ENCODE measurements around the gene CLDN6. TPM values are rescaled to one million over a fixed set of nuclear protein-coding genes. Genes with fewer than 3 reads are reported as not detected.

Gene CLDN6
- total RNA-seq, 1 donor from 2014 or later = 0.32 TPM

DNA sequence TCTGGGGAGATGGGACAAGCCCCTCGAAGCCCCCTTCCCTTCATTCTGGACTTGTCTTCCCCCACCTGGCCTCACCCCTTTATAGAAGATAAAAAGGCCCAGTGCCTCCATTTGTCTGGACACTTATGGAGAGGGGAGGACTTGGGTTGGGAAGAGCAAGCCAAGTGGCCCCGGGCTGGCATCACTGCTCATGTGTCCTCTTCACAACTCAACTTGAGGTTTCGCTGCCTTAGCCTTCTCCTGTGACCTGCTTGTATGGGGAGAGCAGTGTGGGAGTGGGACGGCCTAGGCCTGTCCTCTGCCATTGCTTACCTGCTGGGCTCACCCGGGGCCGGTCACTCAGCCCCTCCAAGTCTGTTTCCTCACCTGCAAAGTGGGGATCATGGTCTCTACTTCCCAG, 47.4 kb downstream of the CLDN6 start:
- Mint-ChIP-seq H3K27ac (ENCODE audit: unreplicated experiment) (no peak overlapping the region), H3K9me3 (ENCODE audit: unreplicated experiment) (no peaks in the 10 kb centered on the region), H3K4me1 (ENCODE audit: unreplicated experiment) (peaks cover 16% of the 10 kb centered on the region), H3K4me3 (ENCODE audit: unreplicated experiment) (peak overlapping the region; percentile 66), H3K36me3 (ENCODE audit: unreplicated experiment) (no peaks in the 10 kb centered on the region), H3K27me3 (ENCODE audit: unreplicated experiment) (no peaks in the 10 kb centered on the region)
- DNase-seq (ENCODE audit: extremely low spot score, unreplicated experiment) = no peak
- TF ChIP-seq, protein P1, sequence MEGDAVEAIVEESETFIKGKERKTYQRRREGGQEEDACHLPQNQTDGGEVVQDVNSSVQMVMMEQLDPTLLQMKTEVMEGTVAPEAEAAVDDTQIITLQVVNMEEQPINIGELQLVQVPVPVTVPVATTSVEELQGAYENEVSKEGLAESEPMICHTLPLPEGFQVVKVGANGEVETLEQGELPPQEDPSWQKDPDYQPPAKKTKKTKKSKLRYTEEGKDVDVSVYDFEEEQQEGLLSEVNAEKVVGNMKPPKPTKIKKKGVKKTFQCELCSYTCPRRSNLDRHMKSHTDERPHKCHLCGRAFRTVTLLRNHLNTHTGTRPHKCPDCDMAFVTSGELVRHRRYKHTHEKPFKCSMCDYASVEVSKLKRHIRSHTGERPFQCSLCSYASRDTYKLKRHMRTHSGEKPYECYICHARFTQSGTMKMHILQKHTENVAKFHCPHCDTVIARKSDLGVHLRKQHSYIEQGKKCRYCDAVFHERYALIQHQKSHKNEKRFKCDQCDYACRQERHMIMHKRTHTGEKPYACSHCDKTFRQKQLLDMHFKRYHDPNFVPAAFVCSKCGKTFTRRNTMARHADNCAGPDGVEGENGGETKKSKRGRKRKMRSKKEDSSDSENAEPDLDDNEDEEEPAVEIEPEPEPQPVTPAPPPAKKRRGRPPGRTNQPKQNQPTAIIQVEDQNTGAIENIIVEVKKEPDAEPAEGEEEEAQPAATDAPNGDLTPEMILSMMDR (IDR thresholded peaks at IDR 0.05) = no peak

DNA sequence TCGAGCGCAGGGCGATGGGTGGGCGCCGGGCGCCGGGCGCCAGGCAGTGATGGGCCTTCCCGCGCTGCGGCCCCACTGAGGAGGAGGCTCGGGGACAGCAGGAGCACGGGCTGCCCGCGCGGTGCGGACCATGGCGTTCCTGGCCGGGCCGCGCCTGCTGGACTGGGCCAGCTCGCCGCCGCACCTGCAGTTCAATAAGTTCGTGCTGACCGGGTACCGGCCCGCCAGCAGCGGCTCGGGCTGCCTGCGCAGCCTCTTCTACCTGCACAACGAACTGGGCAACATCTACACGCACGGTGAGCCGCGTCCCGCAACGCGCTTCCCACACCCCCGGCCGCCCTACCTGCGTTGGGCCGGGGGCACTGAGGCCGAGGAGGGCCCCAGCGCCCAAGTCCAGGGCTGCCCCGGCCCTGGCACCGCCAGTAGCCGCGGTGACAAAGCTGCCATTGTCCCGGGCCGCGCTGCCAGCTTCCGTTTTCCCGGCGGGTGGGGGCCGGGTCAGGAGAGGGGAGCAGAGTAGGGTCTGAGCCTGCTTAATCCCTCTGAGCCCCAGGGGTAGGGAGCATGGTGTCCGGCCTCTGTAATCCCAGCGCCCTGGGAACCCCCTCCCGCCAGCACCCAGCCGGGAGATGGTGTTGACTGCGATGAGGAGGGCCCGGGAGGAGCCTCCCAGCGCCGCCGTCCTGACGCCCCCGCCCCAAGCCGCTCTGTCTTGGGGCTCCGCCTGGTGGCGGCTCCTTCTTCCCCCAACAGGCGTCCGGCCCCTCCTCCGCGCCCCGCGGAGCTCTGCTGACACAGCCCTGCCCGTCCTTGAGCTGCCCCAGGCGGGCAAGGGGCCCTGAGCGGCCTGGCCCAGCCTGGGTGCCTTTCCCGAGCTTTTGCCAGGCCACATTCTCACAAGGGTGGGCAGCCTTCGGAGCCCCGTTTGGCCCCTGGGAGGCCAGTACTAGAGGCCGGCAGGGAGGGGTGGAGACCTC, 48.1 kb downstream of the CLDN6 start:
- peak overlapping the region; percentile 66 for H3K4me3 Mint-ChIP-seq (ENCODE audit: unreplicated experiment)
- H3K4me1 Mint-ChIP-seq (ENCODE audit: unreplicated experiment) = peaks cover 16% of the 10 kb centered on the region
- no peaks in the 10 kb centered on the region for H3K27me3 Mint-ChIP-seq (ENCODE audit: unreplicated experiment)
- no peaks in the 10 kb centered on the region for H3K9me3 Mint-ChIP-seq (ENCODE audit: unreplicated experiment)
- no peak for DNase-seq (ENCODE audit: extremely low spot score, unreplicated experiment)
- no peak overlapping the region for H3K27ac Mint-ChIP-seq (ENCODE audit: unreplicated experiment)
- TF ChIP-seq, protein P1 (IDR thresholded peaks at IDR 0.05) = peak; percentile 62
- no peaks in the 10 kb centered on the region for H3K36me3 Mint-ChIP-seq (ENCODE audit: unreplicated experiment)

DNA sequence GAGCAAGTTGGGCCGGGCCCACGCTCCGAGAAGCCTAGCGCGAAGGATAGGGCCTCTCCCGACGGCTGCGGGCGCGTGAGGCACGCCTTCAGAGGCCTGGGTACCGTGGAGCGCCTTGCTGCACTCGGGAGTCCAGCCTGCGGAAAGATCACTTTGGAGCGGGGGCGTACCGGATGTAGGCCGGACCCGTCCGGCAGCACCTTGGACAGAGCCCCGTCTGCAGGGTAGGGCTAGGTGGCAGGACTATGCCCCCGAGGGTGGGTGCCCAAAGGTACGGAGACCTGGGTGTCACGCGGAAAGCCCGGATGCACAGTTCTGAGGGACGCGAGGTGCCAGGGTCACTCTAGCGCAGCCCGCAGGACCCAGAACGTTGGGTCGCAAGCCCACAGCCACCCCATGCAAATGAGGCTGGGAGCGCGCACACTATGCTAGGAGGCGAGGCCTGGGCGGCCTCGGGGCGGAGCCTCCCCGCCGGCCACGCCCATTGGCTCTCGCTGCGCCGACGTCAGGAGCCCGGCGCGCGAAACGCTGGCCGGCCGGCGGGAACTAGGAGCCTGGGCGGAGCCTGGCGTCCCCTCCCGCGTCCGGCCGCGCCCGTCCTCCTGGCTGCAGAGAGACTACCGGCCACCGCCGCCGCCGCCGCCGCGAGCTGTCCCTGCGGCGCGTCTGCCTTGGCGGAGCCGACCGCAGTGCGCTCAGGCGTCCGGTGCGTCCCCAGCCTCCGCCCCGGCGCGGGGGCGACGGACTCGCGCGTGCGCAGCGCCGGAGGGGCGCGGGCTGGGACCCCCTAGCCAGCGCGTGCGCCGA, 49.0 kb downstream of the CLDN6 start, which contains the start of gene PAQR4:
PAQR4 (plus strand) TSS at position 611 of the 807 bp plus-strand sequence. CDS start 327 bp downstream, outside the sequence.
- peak; percentile 95 for DNase-seq (ENCODE audit: extremely low spot score, unreplicated experiment)
- TF ChIP-seq, protein P1 (IDR thresholded peaks at IDR 0.05) = no peak
- Mint-ChIP-seq H3K4me1 (ENCODE audit: unreplicated experiment) (peaks cover 19% of the 10 kb centered on the region), H3K27me3 (ENCODE audit: unreplicated experiment) (peaks cover 2% of the 10 kb centered on the region), H3K36me3 (ENCODE audit: unreplicated experiment) (no peaks in the 10 kb centered on the region), H3K4me3 (ENCODE audit: unreplicated experiment) (peak within 1 kb of the TSS; percentile 68), H3K9me3 (ENCODE audit: unreplicated experiment) (no peaks in the 10 kb centered on the region), H3K27ac (ENCODE audit: unreplicated experiment) (no peak within 1 kb of the TSS)

DNA sequence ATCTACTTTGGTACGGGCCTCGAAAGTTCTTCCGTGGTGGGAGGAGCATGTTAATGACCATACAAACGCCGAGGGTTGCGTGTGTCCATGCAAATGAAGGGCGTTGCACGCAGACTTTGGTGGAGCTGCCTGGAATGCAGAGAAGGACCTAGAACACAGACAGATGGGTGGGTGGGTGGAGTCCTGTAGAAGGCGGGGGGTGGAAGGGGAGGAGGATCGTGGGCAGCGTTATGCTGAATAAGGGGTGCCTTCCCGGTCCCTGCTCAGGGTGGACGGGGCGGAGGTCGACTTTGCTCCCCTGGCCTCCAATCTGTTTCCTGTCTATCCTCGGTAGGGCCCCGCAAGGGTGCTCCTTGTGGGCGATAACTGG, 49.6 kb downstream of the CLDN6 start:
- H3K27me3 Mint-ChIP-seq (ENCODE audit: unreplicated experiment) = peaks cover 5% of the 10 kb centered on the region
- no peak overlapping the region for H3K27ac Mint-ChIP-seq (ENCODE audit: unreplicated experiment)
- no peaks in the 10 kb centered on the region for H3K9me3 Mint-ChIP-seq (ENCODE audit: unreplicated experiment)
- H3K4me1 Mint-ChIP-seq (ENCODE audit: unreplicated experiment) = peaks cover 22% of the 10 kb centered on the region
- TF ChIP-seq, protein P1 (IDR thresholded peaks at IDR 0.05) = no peak
- peak overlapping the region; percentile 68 for H3K4me3 Mint-ChIP-seq (ENCODE audit: unreplicated experiment)
- no peaks in the 10 kb centered on the region for H3K36me3 Mint-ChIP-seq (ENCODE audit: unreplicated experiment)
- no peak for DNase-seq (ENCODE audit: extremely low spot score, unreplicated experiment)

All from osteocyte (in vitro differentiated cells).